Hepatocyte (in vitro differentiated cells): ENCODE data around the gene NRF1. TPM values are rescaled to one million over a fixed set of nuclear protein-coding genes. Genes with fewer than 3 reads are reported as not detected.

ENCODE experiments used
- DNase-seq: peaks from one replicate; pipeline ENCODE4 v3.0.0-alpha.2; 2016; ENCODE audit warnings: low spot score
- H2AFZ ChIP-seq: fragments of 200-600 bp; sonication (generic); 2 replicates; pipeline ENCODE4 v1.6.0; 2016; ENCODE audit warnings: antibody characterized with exemption, mild to moderate bottlenecking
- H3K27ac ChIP-seq: fragments of 200-600 bp; sonication (generic); 2 replicates; pipeline ENCODE4 v1.5.1; 2016; ENCODE audit warnings: mild to moderate bottlenecking
- H3K27me3 ChIP-seq: fragments of 200-600 bp; sonication (generic); 2 replicates; pipeline ENCODE4 v1.6.1; 2016
- H3K36me3 ChIP-seq: fragments of 200-600 bp; sonication (generic); replicated peaks from 2 replicates; pipeline ENCODE4 v1.5.1; 2016; ENCODE audit warnings: low read depth; ENCODE audit not compliant: insufficient read depth
- H3K4me1 ChIP-seq: fragments of 200-600 bp; sonication (generic); 2 replicates; pipeline ENCODE4 v1.5.1; 2016; ENCODE audit warnings: mild to moderate bottlenecking, moderate library complexity; ENCODE audit not compliant: insufficient read depth
- H3K4me2 ChIP-seq: fragments of 200-600 bp; sonication (generic); 2 replicates; pipeline ENCODE4 v1.6.0; 2016
- H3K4me3 ChIP-seq: fragments of 200-600 bp; sonication (generic); 2 replicates; pipeline ENCODE4 v1.5.1; 2016; ENCODE audit warnings: mild to moderate bottlenecking
- H3K79me2 ChIP-seq: fragments of 200-600 bp; sonication (generic); 2 replicates; pipeline ENCODE4 v1.6.0; 2017; ENCODE audit warnings: mild to moderate bottlenecking
- H3K9me2 ChIP-seq: fragments of 200-600 bp; sonication (generic); replicated peaks from 2 replicates; pipeline ENCODE4 v1.6.0; 2017; ENCODE audit warnings: mild to moderate bottlenecking; ENCODE audit not compliant: insufficient read depth
- H3K9me3 ChIP-seq: fragments of 200-600 bp; sonication (generic); 2 replicates; pipeline ENCODE4 v1.5.1; 2016; ENCODE audit warnings: low read depth, mild to moderate bottlenecking
- H4K20me1 ChIP-seq: fragments of 200-600 bp; sonication (generic); 2 replicates; pipeline ENCODE4 v1.6.0; 2016; ENCODE audit warnings: mild to moderate bottlenecking; ENCODE audit not compliant: insufficient read depth, poor library complexity, severe bottlenecking
- CTCF ChIP-seq: fragments of 200-600 bp; sonication (generic); IDR thresholded peaks from 2 replicates; pipeline ENCODE4 v1.5.1; 2016; ENCODE audit warnings: antibody characterized with exemption, mild to moderate bottlenecking; ENCODE audit not compliant: poor library complexity
- EZH2 ChIP-seq: fragments of 200-600 bp; sonication (generic); IDR thresholded peaks from 2 replicates; pipeline ENCODE4 v1.6.1; 2016; ENCODE audit warnings: antibody characterized with exemption, mild to moderate bottlenecking, borderline replicate concordance
- EZH2phosphoT487 ChIP-seq: fragments of 200-600 bp; sonication (generic); IDR thresholded peaks from one replicate; pipeline ENCODE4 v1.6.1; 2018; ENCODE audit warnings: antibody characterized with exemption, mild to moderate bottlenecking, low read depth, moderate library complexity; ENCODE audit not compliant: unreplicated experiment, severe bottlenecking
- WGBS: methylation state at CpG from one replicate; pipeline ENCODE4 v1.1.6; 2016; ENCODE audit warnings: low lambda C conversion rate; ENCODE audit errors: missing lambda C conversion rate; 5-methylcytosine and 5-hydroxymethylcytosine counted together
- polyA plus RNA-seq: library from polyadenylated mRNA; unstranded; fragments of >200 nt; fragmentation: Nextera tagmentation; extraction: Ambion mirVana; gene quantifications from 2 replicates; pipeline ENCODE4 v1.2.1, GENCODE V29; 2016
- total RNA-seq: library from RNA; depleted of rRNA; stranded (reverse); fragments of >200 nt; gene quantifications from 2 replicates; pipeline ENCODE4 v1.2.3, GENCODE V29; 2014

Gene NRF1
- total and polyA plus RNA-seq, 2 experiments from 2014 or later: 11.2 to 12.0 TPM

GRCh38 chr7:129783584-129783919 is 172.0 kb downstream of the NRF1 start:
- peaks cover 35% of the 10 kb centered on the region for H3K4me1 ChIP-seq
- DNase-seq: no peak

GRCh38 chr7:129784437-129784782 is 172.9 kb downstream of the NRF1 start:
- Histone ChIP-seq H3K9me2 (no peaks in the 10 kb centered on the region), H3K4me1 (peaks cover 28% of the 10 kb centered on the region), H3K27ac (no peak overlapping the region), H2AFZ (no peak overlapping the region), H3K4me2 (no peak overlapping the region), H3K36me3 (no peaks in the 10 kb centered on the region), H3K27me3 (peaks cover 82% of the 10 kb centered on the region), H3K4me3 (no peak overlapping the region), H3K79me2 (no peaks in the 10 kb centered on the region), H4K20me1 (no peaks in the 10 kb centered on the region), H3K9me3 (no peaks in the 10 kb centered on the region)
- WGBS: 27% methylated on average over 25 of the region's 25 CpGs
- no peak for TF ChIP-seq CTCF
- TF ChIP-seq EZH2: no peak
- TF ChIP-seq EZH2phosphoT487: no peak
- no peak for DNase-seq

More at GRCh38 chr7:129783584-129783919, 172.0 kb downstream of the NRF1 start:
- H2AFZ ChIP-seq: no peak overlapping the region
- TF ChIP-seq CTCF: no peak
- no peak for TF ChIP-seq EZH2
- TF ChIP-seq EZH2phosphoT487: no peak
- no peak overlapping the region for H3K4me3 ChIP-seq
- no peaks in the 10 kb centered on the region for H3K9me2 ChIP-seq
- no peaks in the 10 kb centered on the region for H3K79me2 ChIP-seq
- no peak overlapping the region for H3K4me2 ChIP-seq
- no peaks in the 10 kb centered on the region for H3K36me3 ChIP-seq
- H3K9me3 ChIP-seq: no peaks in the 10 kb centered on the region
- 24% methylated on average over 10 of the region's 10 CpGs for WGBS
- peaks cover 82% of the 10 kb centered on the region for H3K27me3 ChIP-seq
- no peaks in the 10 kb centered on the region for H4K20me1 ChIP-seq
- no peak overlapping the region for H3K27ac ChIP-seq

DNA sequence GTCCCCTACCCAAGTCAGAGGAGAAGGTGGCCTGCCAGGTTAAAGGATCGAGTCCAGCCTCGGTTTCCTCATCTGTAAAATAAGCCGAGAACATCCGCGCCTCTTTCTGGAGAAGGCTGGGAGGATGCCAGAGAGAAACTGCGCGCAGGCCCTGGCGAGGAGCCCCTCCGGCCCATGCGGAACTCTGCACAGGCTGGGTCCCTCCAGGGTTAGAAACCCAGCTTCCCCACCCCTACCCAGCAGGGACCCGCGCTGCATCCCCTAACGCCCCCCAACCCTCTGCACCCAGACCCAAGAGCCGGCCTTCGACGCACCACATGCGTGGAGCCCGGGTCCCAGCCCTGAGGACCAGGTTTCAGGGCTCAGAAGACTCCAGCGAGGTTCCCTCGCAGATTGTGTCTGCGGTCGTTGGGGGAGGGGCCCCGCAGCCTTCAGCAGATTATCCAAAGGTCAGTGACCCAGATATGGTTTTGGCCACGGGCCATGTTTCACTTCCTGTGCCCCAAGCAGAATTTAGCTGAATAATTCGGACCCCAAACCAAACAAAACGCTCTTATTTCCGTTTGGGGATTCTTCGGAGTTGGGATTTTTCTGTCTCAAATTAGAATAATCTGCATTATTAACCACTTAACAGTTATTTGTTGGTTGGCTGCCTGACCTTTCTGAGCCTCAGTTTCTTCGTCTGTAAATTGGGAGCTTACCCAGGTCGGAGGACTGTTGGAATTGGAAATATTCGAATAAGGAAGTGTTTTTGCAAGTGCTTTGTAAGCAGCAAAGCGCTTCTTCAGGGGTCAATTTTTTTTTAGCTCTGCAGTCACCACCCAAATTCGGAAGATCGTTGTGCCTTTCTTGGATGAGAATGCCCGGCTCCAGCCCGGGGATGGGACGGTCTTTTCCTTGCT is 173.5 kb downstream of the NRF1 start:
- TF ChIP-seq CTCF: no peak
- peak; percentile 49 for TF ChIP-seq EZH2
- H3K9me2 ChIP-seq: no peaks in the 10 kb centered on the region
- H3K27me3 ChIP-seq: peaks cover 86% of the 10 kb centered on the region
- peaks cover 28% of the 10 kb centered on the region for H3K4me1 ChIP-seq
- WGBS: 11% methylated on average over 32 of the region's 37 CpGs
- H4K20me1 ChIP-seq: no peaks in the 10 kb centered on the region
- no peaks in the 10 kb centered on the region for H3K79me2 ChIP-seq
- H3K36me3 ChIP-seq: no peaks in the 10 kb centered on the region
- H3K9me3 ChIP-seq: no peaks in the 10 kb centered on the region
- no peak overlapping the region for H3K27ac ChIP-seq
- no peak overlapping the region for H2AFZ ChIP-seq
- no peak overlapping the region for H3K4me3 ChIP-seq
- H3K4me2 ChIP-seq: peak overlapping the region; percentile 70
- no peak for DNase-seq
